B cell (primary cell): ENCODE data around the gene ASB2. TPM values are rescaled to one million over a fixed set of nuclear protein-coding genes. Genes with fewer than 3 reads are reported as not detected.

Experiments
- ATAC-seq: fragments of 200-7000 bp; cut with Tn5 transposase; one replicate; pipeline ENCODE4 v1.10.0; 2021; ENCODE audit warnings: low read depth, mild to moderate bottlenecking, moderate number of reproducible peaks, moderate library complexity
- CTCF ChIA-PET: fragments of 350-600 bp; sonication (Branson Sonifier 250); formaldehyde crosslinking; loops from one replicate; lab custom pipeline; 2021; ENCODE audit warnings: antibody characterized with exemption, inconsistent platforms; lab: Charles Lee
- POLR2A ChIA-PET: fragments of 350-600 bp; sonication (Branson Sonifier 250); formaldehyde crosslinking; loops from one replicate; lab custom pipeline; 2021; ENCODE audit warnings: antibody characterized with exemption; lab: Charles Lee
- DNase-seq: peaks from one replicate; pipeline ENCODE4 v3.0.0; 2013
- H2AFZ ChIP-seq: 2 replicates; pipeline ENCODE4 v1.6.1; 2012; ENCODE audit warnings: mild to moderate bottlenecking, low read depth, low read length; ENCODE audit not compliant: insufficient read depth, poor library complexity, severe bottlenecking
- H3K27ac ChIP-seq, 2 donors: 1 replicate in 1 of 2; 2 replicates in 1 of 2; pipeline ENCODE4 v1.5.1; 2012 to 2013; ENCODE audit warnings: low read length in 2 of 2, mild to moderate bottlenecking in 2 of 2, moderate library complexity in 1 of 2
- H3K27me3 ChIP-seq, 4 experiments: fragments of 200-600 bp in 1 of 4; sonication (generic) in 1 of 4; replicated peaks in 1 of 4; 1 replicate in 2 of 4; 2 replicates in 2 of 4; pipeline versions ENCODE4 v1.6.1 to v1.7.0; 2013 to 2016; ENCODE audit warnings: low read length in 3 of 4, mild to moderate bottlenecking in 2 of 4, mixed read lengths in 1 of 4, moderate library complexity in 1 of 4; ENCODE audit not compliant: insufficient read depth in 4 of 4, control insufficient read depth in 3 of 4; ENCODE audit errors: control extremely low read depth in 1 of 4
- H3K36me3 ChIP-seq, 2 experiments: replicated peaks in 1 of 2; 1 replicate in 1 of 2; 2 replicates in 1 of 2; pipeline versions ENCODE4 v1.6.1 to v1.7.1; 2013; ENCODE audit warnings: low read length in 1 of 2; ENCODE audit not compliant: insufficient read depth in 2 of 2, control insufficient read depth in 1 of 2; ENCODE audit errors: control extremely low read depth in 1 of 2, extremely low read depth in 1 of 2
- H3K4me1 ChIP-seq, 2 donors: fragments of 200-600 bp in 1 of 2; sonication (generic) in 1 of 2; 1 replicate in 1 of 2; 2 replicates in 1 of 2; pipeline versions ENCODE4 v1.5.1 to v1.6.1; 2013 to 2017; ENCODE audit warnings: low read length in 2 of 2; ENCODE audit not compliant: control insufficient read depth in 2 of 2, insufficient read depth in 2 of 2
- H3K4me2 ChIP-seq: replicated peaks from 2 replicates; pipeline ENCODE3; 2012; ENCODE audit warnings: mild to moderate bottlenecking, low read depth, low read length; ENCODE audit not compliant: poor library complexity, severe bottlenecking
- H3K4me3 ChIP-seq, 5 experiments: fragments of 200-600 bp in 1 of 5; sonication (generic) in 1 of 5; 1 replicate in 3 of 5; 2 replicates in 2 of 5; pipeline versions ENCODE4 v1.5.1 to v1.7.0; 2011 to 2016; ENCODE audit warnings: low read length in 4 of 5, mild to moderate bottlenecking in 4 of 5, low read depth in 2 of 5, control low read depth in 1 of 5, moderate library complexity in 1 of 5; ENCODE audit not compliant: insufficient read depth in 1 of 5; ENCODE audit errors: control extremely low read depth in 1 of 5, extremely low read depth in 1 of 5
- H3K79me2 ChIP-seq: fragments of 200-600 bp; sonication (generic); one replicate; pipeline ENCODE4 v1.6.0; 2016; ENCODE audit warnings: low read length; ENCODE audit not compliant: control insufficient read depth, insufficient read depth
- H3K9ac ChIP-seq: fragments of 200-600 bp; sonication (generic); 2 replicates; pipeline ENCODE4 v1.6.1; 2017; ENCODE audit warnings: mild to moderate bottlenecking, low read length, moderate library complexity
- H3K9me3 ChIP-seq, 3 donors: one replicate each; pipeline versions ENCODE4 v1.6.1 to v1.7.1; 2013; ENCODE audit warnings: low read length in 2 of 3; ENCODE audit not compliant: control insufficient read depth in 2 of 3, insufficient read depth in 1 of 3; ENCODE audit errors: control extremely low read depth in 1 of 3
- H4K20me1 ChIP-seq: 2 replicates; pipeline ENCODE4 v1.6.0; 2012; ENCODE audit warnings: mild to moderate bottlenecking, low read length; ENCODE audit not compliant: insufficient read depth, control insufficient read depth, poor library complexity, severe bottlenecking
- H3K27ac Mint-ChIP-seq: one replicate; pipeline ENCODE4 v1.8.0; 2021; ENCODE audit warnings: mixed read lengths
- H3K27me3 Mint-ChIP-seq: one replicate; pipeline ENCODE4 v1.8.0; 2021; ENCODE audit warnings: mixed read lengths
- H3K4me1 Mint-ChIP-seq: one replicate; pipeline ENCODE4 v1.8.0; 2021; ENCODE audit warnings: mixed read lengths
- H3K4me3 Mint-ChIP-seq: one replicate; pipeline ENCODE4 v1.8.0; 2021; ENCODE audit warnings: mixed read lengths
- H3K9me3 Mint-ChIP-seq: one replicate; pipeline ENCODE4 v1.8.0; 2022; ENCODE audit warnings: mixed read lengths; ENCODE audit not compliant: insufficient read depth
- EZH2 ChIP-seq: IDR thresholded peaks from 2 replicates; pipeline ENCODE4 v1.6.1; 2012; ENCODE audit warnings: borderline replicate concordance, low read depth, mild to moderate bottlenecking, moderate library complexity, low read length; ENCODE audit not compliant: insufficient read depth, poor library complexity, severe bottlenecking
- WGBS: methylation state at CpG from one replicate; pipeline ENCODE4 v1.1.5; 2013; ENCODE audit warnings: missing lambda C conversion rate; ENCODE audit not compliant: insufficient coverage; 5-methylcytosine and 5-hydroxymethylcytosine counted together
- intact Hi-C: fragments of 100-400 bp; cut with micrococcal nuclease; formaldehyde crosslinking; loops from one replicate; pipeline ENCODE4 v1.10.0; 2022
- polyA plus RNA-seq: library from polyadenylated mRNA; depleted of rRNA; stranded (reverse); fragments of >200 nt; gene quantifications from 2 replicates; pipeline ENCODE4 v1.2.3, GENCODE V29; 2012
- total RNA-seq, 2 donors: library from RNA; stranded (reverse); fragments of 120-200 nt in 1 of 2; gene quantifications; 1 replicate in 1 of 2; 2 replicates in 1 of 2; pipeline versions ENCODE4 v1.2.3 to v1.2.4, GENCODE V29; 2013 to 2022
- TF ChIP-seq, protein P1 (sequence below): fragments of 200-600 bp; IDR thresholded peaks from one replicate; pipeline ENCODE4 v1.8.0; 2022; ENCODE audit warnings: antibody characterized with exemption, mild to moderate bottlenecking

The ASB2 gene
- total and polyA plus RNA-seq, 2 donors (not counting 1 experiment from before 2014, with no cell fraction given), result 1.5 to 2.7 TPM

DNA sequence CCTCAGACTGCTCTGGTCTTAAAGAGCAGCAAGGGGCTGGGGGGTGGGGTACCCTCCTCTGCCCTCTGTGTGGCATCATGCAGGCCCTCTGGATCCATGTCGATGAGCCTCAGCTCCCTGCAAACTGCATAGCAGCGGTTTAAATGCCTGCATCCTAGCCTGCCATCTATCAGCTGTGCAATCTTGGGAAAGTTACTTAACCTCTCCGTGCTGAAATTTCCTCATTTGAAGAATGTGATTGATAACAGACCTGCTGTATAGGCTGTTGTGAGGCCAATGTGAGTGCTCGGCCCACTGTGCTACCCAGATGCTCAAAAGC lies 45.4 kb downstream of the ASB2 start:
- DNase-seq (no peak), ATAC-seq (no peak)
- H4K20me1 ChIP-seq, result no peaks in the 10 kb centered on the region
- Mint-ChIP-seq H3K4me3 (no peak overlapping the region), H3K27me3 (no peaks in the 10 kb centered on the region), H3K9me3 (no peaks in the 10 kb centered on the region), H3K4me1 (no peaks in the 10 kb centered on the region), H3K27ac (no peak overlapping the region)
- no peak overlapping the region for H3K27ac ChIP-seq
- POLR2A ChIA-PET, result no interaction called here
- no peaks in the 10 kb centered on the region for H3K9me3 ChIP-seq
- no peaks in the 10 kb centered on the region for H3K36me3 ChIP-seq
- CTCF ChIA-PET, result interaction anchor here (1.2 kb wide), 1 partner anchor 9 kb away, joined by 8 read pairs; no protein-coding TSS in a partner anchor
- 100% methylated on average over 3 of the region's 4 CpGs for WGBS
- no peak overlapping the region for H3K4me2 ChIP-seq
- no peak overlapping the region for H2AFZ ChIP-seq
- no peak for TF ChIP-seq EZH2
- TF ChIP-seq, protein P1, sequence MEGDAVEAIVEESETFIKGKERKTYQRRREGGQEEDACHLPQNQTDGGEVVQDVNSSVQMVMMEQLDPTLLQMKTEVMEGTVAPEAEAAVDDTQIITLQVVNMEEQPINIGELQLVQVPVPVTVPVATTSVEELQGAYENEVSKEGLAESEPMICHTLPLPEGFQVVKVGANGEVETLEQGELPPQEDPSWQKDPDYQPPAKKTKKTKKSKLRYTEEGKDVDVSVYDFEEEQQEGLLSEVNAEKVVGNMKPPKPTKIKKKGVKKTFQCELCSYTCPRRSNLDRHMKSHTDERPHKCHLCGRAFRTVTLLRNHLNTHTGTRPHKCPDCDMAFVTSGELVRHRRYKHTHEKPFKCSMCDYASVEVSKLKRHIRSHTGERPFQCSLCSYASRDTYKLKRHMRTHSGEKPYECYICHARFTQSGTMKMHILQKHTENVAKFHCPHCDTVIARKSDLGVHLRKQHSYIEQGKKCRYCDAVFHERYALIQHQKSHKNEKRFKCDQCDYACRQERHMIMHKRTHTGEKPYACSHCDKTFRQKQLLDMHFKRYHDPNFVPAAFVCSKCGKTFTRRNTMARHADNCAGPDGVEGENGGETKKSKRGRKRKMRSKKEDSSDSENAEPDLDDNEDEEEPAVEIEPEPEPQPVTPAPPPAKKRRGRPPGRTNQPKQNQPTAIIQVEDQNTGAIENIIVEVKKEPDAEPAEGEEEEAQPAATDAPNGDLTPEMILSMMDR, result no peak
- no peaks in the 10 kb centered on the region for H3K4me1 ChIP-seq
- H3K79me2 ChIP-seq, result no peaks in the 10 kb centered on the region
- intact Hi-C loops, result no loop called here
- no peak overlapping the region for H3K9ac ChIP-seq
- H3K4me3 ChIP-seq, result no peak overlapping the region
- no peaks in the 10 kb centered on the region for H3K27me3 ChIP-seq

DNA sequence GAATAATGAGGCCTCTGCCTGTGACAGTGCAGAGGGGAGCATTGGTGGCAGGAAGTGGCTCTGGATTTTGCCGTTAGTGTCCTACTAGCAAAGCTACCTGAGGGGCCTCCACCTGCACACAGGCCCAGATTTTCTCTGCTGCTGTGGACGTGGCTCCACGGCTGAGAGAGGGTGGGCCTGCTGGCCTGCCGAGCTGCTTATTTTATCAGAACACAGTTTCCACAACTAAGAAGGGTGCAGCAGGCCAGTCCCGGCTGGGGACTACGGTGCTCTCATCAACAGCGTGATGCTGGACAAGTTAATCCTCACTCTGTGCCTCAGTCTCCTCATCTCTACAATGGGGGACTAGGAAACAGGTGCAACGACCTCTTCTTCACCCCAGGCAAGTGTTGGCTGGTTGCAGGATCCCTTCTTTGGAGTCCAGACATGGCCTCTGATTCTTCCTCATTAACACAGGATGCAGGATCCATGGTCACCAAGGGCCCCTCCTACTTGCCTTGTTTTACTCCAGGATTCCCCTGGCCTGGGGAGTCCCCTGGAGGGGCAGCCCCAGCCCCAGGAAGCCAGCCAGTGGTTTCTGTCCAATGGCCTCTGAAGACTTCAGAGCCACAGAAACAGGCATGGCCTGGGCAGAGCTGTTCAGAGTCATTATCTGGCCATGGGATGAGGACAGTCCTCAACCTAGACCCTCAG lies 45.9 kb downstream of the ASB2 start:
- WGBS, result 88% methylated on average over 6 of the region's 8 CpGs
- H3K4me1 ChIP-seq, result no peaks in the 10 kb centered on the region
- H3K4me2 ChIP-seq, result no peak overlapping the region
- no peak overlapping the region for H3K4me3 Mint-ChIP-seq
- H3K36me3 ChIP-seq, result no peaks in the 10 kb centered on the region
- ChIA-PET CTCF (interaction anchor here (1.2 kb wide), 1 partner anchor 9 kb away, joined by 8 read pairs; no protein-coding TSS in a partner anchor), POLR2A (no interaction called here)
- no peaks in the 10 kb centered on the region for H4K20me1 ChIP-seq
- no peak overlapping the region for H3K9ac ChIP-seq
- no peak overlapping the region for H3K27ac ChIP-seq
- ATAC-seq (no peak), DNase-seq (no peak)
- no peak overlapping the region for H3K27ac Mint-ChIP-seq
- H3K9me3 ChIP-seq, result peaks cover 0 to 4% (median 0%) of the 10 kb centered on the region in 3 donors
- H3K79me2 ChIP-seq, result no peaks in the 10 kb centered on the region
- H3K4me1 Mint-ChIP-seq, result no peaks in the 10 kb centered on the region
- H3K9me3 Mint-ChIP-seq, result no peaks in the 10 kb centered on the region
- no peaks in the 10 kb centered on the region for H3K27me3 ChIP-seq
- intact Hi-C loops, result no loop called here
- no peak overlapping the region for H3K4me3 ChIP-seq
- no peak overlapping the region for H2AFZ ChIP-seq
- no peak for TF ChIP-seq EZH2
- TF ChIP-seq, protein P1, result no peak
- H3K27me3 Mint-ChIP-seq, result no peaks in the 10 kb centered on the region
